A549 treated with GW870086 at 1 μM for 4 hours (cell line): ENCODE measurements around the gene PSD4. TPM values are rescaled to one million over a fixed set of nuclear protein-coding genes. Genes with fewer than 3 reads are reported as not detected.

ENCODE experiments used
- total RNA-seq: library from RNA; stranded (reverse); fragments of 200-300 nt; extraction: Qiagen RNA extraction; gene quantifications from 5 replicates; pipeline ENCODE4 v1.2.3, GENCODE V29; 2022; ENCODE audit warnings: low read depth

PSD4 gene
- total RNA-seq, result 10.8 to 13.2 TPM (median 12.7 TPM) in 5 replicates

GRCh38 chr2:113173542-113174375 lies at the start of gene PSD4:
PSD4 (plus strand) TSS chr2:113173971; CDS start chr2:113182457, 8,486 bp downstream.

GRCh38 chr2:113126845-113127645 lies 46.7 kb upstream of the PSD4 start, which contains the start of gene IL1RN:
IL1RN (plus strand) TSS chr2:113127598; CDS start chr2:113127625, 27 bp downstream.

Other genes starting within 250 kb of the PSD4 start
- gene IL36G, start 196.0 kb upstream of the PSD4 start, total RNA-seq, result 0.13 TPM in 1 of 5 replicates, not detected in the others
- not detected in 5 replicates for gene IL36A, start 168.5 kb upstream of the PSD4 start, total RNA-seq
- gene IL36B, start 121.1 kb upstream of the PSD4 start, total RNA-seq, result 0.13 TPM in 1 of 5 replicates, not detected in the others
- 0.05 to 0.08 TPM (median 0.05 TPM) in 3 of 5 replicates, not detected in the others for gene IL36RN, start 114.8 kb upstream of the PSD4 start, total RNA-seq
- gene IL1F10, start 106.0 kb upstream of the PSD4 start, total RNA-seq, result not detected in 5 replicates
- 0.10 to 0.62 TPM (median 0.53 TPM) in 5 replicates for gene IL1RN, start 46.4 kb upstream of the PSD4 start, total RNA-seq
- 0.65 to 1.3 TPM (median 0.95 TPM) in 5 replicates for gene PAX8, start 105.0 kb downstream of the PSD4 start, total RNA-seq